HK-2 (cell line): ENCODE results near the gene TRAM2.

Experiments
- DNase-seq: peaks from one replicate; pipeline ENCODE4 v3.0.0-alpha.2; 2018; ENCODE audit not compliant: unreplicated experiment

TRAM2 gene

DNA sequence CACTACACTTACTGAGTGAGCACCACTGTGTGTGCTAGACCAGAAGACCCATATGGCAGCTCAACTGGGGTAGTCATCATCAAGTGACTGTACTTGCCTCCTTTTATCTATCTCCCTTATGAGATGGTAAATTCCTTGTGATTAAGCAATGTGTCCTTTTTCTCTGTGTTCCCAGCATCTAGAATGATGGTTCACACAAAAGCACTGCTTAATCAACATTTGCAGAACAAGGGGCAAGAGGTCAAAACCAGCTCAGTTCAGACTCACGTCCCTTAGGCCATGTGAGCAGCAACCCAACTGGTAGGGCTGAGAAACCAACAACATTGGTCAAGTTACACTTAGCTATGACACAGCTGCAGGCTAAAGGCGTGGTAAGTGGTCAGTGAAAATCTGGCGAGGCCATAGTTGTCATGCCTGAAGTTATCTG lies 10.0 kb downstream of the TRAM2 start:
- DNase-seq: peak; percentile 41

DNA sequence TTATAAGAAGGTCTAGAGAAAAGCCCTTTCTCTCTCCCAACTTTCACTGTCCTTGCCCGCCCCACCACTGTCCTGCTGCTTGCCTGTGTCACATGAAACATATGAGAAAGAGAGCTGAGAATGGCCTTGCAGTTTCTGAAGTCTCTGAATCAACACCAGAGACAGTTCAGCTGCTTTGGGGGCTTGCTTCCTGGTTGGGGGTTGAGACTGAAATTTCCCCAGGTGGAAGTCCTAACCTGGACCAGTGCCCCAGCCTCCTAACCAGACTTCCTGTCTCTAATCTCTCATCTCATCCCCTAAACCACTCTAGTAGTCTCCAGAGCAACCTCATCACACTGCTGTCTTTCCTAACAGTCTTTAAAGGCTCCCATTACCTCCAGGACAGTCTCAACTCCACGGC lies 10.7 kb downstream of the TRAM2 start:
- no peak for DNase-seq

DNA sequence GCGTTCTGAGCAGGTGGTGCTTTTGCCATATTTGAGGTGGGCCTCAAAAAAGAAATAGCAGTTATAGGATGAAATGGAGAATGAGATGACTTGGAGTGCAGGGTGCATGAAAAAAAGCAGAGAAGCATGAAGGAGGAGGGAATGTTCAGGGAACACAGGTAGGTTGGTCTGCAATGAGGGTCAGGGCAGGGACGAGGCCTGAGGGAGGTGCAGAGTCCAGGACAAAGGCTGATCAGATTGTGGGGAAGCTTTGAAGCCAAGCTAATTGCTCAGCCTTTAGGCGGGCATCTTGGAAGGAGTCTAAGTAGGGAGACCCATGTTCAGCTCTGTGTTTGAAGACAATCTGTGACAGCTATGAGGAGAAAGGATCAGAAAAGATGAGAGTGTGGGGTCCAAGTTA lies 12.0 kb downstream of the TRAM2 start:
- no peak for DNase-seq

DNA sequence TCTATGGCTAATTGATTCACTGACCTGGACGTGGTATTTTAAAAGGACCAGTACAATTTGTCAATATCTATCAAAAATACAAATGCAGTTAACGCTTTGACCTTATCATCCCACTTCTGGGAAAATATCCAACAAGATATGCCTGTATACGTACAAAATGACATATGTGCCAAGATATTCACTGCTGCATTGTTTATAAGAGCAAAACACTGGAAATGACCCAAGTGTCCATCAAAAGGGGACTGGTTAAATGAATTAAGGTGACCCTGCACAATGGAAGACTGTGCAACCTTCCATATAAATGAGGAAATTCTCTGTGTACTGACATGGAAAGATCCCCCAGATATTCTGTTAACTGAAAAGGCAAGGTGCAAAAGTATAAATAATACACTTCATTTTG lies 13.9 kb downstream of the TRAM2 start:
- DNase-seq: no peak

DNA sequence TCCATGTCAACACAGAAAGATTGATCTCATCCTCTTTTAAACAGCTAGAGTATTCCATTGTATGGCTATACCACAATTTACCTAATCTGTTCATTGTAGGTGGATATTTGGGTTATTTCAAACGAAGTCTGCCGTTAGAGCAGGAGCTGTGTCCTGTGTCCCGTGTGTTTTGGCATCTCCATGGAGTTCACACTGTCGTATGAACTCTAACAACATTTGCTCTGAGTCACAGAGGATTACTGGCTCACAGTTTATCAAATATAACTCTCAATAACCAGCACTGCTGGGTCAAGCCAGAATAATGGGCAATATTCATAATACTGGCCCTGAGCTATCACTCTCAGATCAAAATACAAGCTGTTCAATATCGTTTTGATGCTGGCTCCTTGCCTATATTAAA lies 16.4 kb downstream of the TRAM2 start:
- no peak for DNase-seq

DNA sequence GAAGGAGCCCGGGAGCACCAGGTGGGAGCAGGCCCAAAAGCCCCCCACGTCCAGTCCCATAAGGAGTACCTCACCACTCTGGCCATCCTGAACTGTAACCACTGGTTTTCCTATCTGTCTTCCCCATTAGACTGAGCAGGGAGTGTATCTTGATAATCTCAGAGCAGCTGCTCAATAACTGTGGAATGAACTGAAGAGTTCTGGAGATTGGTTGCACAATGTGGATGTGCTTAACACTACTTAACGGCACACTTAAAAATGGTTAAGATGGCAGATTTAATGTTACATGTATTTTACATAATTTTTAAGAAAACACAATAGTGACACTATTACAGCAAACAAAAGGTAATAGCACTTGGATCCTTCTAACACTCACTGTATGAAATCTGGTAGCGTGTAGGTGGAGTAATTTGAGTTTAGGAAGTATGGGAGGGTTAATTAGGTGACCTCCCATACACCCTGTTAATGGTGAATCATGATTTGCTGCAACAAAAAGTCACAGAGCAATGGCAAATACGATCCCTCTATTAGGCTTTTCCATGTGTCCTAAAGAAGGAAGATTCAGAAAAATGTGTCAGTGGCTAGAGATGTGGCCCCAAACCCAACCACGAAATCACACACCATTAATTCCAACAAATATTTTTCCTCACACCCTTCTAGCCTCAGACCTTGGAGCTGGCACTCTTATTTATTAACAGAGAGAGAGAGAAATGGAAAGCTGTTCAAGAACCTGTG lies 18.4 kb downstream of the TRAM2 start:
- DNase-seq: no peak

DNA sequence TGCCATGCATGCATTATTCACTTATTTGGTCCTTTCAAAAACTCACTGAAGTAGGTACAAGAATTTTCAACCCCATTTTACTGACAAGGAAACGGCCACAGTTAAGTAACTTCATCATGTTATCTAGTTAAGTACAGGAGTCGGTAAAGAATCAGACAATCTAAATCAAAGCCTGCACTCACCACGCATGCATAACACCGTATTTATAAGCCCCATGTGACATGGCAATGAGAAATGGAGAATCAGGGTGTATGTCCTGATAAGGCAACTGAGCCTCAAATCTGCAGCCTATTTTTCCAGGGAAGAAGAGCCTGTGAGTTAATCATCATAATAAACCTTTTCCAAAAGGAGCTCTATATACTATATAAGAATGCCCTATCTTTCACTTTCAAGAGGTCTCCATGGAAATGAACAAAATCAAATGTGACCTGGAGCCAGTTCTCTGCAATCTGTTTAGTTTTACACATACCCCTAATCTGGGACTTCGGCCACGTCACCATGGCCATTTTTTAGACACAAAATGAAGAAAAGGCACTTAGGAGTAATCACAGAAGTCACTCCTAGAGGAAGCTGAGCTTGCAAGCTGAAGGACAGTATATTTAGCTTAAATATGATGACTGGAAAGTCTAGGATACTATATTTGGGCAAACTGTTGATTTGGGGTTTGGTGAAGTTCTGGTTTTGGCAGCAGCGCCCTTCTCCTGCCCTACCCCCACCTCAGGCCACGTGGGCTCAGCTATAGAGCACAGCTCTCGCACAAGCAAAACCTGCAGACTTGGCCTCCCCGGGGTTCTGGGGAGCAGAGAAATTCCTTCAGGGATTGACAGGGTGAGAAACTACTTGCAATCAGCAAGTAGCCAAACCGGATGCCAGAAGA lies 19.2 kb downstream of the TRAM2 start:
- DNase-seq: no peak

DNA sequence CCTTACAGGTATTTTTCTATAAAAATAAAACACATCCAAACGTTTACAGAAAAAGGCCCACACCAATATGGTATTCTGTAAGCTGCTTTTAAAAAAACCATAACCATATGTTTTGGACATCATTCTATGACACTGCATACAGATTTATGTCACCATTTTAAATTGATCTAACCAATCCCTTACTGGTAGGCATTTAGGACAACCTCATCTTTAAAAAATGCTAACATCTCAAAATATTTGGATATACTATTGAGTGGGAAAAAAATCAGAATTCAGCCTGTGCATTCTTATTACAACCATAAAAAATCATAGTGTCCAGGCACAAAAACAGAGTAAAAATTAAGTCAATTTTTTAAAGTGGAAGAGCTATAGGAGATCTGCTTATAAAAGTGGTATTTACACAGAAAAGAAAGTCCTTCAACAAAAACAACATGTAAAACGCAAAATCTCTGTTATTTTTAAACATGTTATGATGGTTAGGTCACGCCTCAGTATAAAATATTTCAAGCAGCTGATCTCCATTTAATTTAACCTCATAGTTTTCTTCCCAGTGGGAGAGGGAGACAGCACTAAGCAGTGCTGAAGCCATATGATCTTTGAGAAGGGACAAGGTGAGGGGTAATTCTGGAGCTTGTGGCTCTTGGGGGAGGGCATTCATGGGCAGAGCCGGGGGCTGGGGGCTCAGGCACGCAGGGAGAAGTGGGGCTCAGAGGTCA lies 21.2 kb downstream of the TRAM2 start:
- no peak for DNase-seq

DNA sequence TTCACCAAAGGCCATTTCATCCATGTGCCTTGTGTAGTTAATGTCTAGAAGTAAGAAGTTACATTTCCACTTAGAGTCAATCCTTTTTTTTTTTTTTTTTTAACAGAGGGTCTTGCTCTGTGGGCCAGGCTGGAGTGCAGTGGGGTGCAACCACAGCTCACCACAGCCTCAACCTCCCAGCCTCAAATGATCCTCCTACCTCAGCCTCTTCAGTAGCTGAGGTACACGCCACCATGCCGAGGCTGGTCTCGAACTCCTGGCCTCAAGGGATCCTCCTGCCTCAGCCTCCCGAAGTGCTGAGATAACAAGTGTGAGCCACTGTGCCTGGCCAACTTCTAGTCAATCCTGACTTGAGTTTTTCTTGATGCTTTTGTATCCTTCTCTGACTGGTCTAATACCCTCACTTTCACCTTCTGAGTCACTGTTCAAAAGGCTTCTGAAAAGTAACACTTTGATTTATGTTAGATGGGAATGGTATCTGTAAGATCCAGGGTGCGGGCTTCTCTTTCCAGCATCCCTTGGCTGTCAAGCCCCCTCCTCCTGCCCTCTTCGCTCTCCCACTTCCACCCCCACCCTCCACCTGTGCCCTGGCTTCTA lies 22.1 kb downstream of the TRAM2 start:
- no peak for DNase-seq

DNA sequence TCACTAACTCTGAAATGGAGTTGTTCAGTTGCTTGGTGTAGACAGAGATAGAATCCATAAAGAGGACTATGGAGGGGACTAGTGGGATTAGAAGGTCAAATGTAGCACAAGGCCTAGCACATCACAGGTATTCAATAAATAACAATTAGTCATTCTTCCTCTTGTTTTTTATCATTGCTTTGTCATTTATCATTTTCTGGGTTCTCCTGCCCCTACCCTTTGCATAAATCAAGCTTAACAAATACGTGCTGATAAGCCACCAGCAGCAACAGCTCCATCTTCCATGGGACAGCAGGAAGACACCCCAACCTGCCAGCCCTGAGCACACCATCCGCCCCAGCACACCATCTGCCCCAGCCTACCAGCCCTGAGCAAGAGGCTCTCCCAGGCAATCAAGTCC lies 23.1 kb downstream of the TRAM2 start:
- no peak for DNase-seq

DNA sequence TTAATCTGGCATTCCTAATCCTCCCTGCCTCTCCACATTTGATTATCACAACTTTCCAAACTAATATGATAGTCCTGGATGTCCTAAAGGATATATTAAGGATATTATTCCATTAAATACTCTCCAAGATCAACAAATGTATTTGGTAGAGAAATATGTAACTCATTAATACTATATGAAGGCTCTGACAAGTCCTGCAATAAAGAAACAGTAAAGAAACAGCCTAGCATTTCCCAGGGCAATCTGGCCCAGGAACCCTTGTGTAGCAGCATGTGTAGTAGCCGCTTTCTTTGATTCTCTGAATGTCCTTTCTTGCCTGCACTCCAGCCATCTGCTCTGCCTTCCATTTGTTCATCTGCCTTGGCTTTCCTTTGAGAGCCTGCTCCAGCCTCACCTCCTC lies 23.7 kb downstream of the TRAM2 start:
- DNase-seq: no peak

DNA sequence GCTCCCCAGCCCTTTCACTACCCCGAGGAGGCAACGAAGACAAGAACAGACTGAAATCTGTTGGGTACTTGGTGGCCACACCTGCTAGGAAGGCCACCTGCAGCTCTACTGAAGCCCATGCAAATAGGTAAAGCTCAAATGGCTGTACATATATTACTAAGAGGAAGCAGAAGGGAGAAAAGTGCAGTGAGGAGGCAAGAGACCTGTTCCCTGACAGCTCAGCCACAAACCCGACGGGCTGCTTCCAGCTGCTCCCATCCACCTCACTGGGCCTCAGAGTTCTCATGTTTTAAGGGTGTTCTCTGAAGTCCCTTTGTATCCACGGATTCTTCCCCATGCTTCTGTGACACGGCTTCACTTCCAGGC lies 24.6 kb downstream of the TRAM2 start:
- DNase-seq: no peak

DNA sequence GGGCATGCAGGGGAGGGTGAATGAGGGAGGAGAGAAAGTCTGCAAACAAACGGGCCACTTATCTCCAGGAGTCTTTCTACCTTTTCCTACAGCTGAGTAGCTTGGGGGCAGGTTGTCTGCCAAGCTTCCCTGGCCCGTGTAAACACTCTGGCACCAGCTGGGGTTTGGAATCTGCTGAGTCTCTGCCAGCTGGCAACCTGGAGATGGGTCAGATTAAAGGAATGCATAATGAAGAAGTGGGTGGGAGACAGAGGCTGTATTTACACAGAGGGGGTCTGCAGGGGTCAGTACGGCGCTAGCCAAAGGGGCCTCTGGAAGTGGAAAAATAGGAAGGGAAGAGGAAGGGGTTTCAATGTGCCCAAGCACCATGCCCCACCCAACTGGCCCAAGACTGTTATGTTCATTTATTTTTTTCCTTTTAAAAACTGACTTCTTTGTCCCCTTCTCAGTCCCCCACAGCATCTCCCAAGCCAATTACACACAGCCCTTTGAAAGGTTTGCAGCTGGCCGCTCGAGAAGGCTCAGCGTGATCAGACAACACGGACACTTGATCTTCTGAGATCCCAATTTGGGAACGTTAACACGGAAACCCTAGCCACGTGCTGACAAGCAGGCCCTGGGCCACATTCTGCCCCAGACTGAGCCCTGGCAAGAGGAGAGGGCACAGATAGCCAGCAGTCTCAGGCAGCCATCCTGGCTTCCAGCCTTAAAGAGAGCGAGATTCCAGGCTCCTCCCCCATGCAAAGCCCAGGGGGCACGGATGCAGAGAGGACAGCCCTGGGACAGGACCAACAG lies 25.2 kb downstream of the TRAM2 start:
- DNase-seq: peak; percentile 49

DNA sequence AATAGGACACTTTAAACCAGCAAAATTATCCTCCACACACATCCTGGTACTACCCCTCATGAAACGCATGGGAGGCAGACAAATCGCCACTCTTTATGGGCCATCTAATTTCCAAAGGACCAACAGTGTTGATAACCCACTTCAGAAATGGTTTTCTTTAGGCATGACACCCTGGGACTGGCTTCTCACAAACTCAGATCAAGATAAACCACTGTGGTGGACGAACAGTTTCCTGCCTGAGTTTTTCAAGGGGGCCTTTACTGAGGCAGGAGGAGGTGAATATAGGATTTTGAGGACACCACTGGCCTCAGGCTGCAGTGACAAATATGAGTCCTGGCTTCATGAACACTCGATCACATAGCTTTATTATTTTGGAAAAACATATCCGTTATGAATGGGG lies 26.0 kb downstream of the TRAM2 start:
- DNase-seq: no peak

DNA sequence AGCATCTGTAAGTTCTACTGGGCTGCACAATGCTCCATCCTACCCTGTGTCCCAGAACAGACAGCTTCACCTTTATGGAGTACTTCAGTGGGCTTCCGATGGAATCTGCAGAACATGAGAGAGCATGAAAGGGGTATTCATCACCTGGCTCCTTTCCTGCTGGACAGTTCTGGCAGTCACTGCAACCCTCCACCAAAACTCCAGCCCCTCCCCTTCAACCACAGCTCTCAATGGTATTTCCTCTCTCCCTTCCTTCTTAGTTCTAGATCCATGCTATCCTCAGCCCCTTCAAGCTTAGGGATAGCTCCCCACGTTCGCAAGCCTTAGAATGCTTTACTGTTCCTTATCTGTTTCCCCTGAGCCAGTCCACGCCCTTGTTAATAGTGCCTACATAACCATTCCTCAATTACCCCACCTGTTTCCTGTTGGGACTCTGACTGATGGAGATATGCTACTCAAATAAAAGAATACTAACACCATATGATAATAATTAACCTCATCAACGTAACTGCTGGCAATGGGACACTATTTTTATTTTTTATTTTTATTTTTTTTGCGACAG lies 26.8 kb downstream of the TRAM2 start:
- DNase-seq: no peak

DNA sequence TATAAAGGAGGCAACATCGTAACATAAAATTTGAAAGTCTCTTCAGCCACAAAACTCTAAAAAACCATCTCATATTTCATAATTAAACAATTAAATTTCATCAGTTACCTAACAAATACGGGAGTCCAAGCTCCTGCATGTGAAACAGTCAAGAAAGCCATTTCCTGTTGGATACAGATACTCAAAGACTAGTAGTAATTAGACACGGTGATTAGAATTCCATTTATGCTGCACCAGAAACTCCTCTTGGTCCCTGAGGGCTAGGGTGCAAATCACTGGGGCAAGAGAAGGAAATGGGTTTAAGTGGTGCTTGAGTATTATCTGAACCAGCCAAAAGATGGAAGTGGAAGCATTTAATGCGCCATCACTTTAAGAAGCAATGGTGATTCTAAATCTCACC lies 27.4 kb downstream of the TRAM2 start:
- no peak for DNase-seq

DNA sequence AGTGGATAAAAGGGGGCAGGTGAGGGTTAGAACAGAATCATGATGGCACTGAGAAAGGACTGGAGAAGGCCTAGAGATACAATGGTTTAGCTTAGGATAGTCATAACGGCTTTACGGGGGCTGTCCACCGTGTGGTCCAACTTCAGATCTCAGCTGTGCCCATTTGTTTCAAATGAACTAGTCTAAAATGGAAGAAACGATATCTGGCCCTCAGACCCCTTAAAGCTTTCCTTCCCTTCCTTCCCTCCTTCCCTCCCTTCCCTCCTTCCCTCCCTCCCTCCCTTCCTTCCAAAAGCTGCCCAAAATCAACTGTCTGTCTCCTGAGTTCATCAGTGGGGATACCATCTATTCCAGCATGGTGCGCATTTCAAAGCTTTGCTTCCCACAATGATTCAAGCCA lies 27.9 kb downstream of the TRAM2 start:
- DNase-seq: no peak

DNA sequence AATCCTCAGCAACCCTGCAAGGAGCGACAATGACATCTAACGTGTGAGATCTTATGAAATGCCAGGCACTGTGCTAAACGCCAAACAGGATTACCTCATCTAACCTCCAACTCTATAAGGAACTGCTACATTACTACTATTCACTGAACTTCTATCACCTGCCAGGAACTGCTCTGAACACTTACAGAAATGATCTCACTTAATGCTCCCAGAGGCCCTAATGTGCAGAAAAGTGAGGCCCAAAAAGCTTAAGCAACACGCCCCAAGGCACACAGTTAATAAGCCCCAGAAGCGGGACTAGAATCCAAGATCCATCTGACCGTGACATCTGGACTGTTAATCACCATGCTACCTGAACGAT lies 28.5 kb downstream of the TRAM2 start:
- no peak for DNase-seq

DNA sequence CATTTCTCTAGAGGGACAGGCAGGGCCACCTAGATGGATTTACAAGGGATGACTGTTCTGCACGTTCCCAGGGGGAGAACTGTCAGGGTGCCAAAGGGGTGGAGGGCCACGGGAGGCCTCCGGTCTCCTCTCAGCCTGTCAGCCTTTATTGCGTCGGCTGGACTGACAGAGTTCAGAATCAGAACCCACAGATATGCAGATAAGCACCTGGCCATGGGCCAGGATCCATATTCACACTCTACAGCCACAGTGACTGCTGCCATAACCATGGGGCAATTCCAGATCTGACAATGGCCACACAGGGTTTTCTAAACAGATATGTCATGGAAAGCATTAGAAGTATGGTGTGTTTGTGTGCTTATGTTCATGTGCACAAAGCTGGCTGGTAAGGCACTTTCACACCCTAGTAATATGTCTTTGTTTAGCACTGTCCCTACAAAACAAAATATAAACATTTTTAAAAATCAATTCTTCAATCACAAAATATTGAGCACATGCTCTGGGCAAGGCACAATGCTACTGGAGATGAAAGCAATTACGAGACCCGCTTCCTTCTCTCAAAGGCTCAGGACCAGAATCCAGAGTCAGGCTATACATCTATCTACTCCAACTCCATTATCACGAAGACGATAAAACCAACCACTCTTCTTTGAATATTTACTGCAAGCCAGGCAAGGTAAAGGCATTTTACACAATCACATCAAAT lies 29.1 kb downstream of the TRAM2 start:
- DNase-seq: no peak

DNA sequence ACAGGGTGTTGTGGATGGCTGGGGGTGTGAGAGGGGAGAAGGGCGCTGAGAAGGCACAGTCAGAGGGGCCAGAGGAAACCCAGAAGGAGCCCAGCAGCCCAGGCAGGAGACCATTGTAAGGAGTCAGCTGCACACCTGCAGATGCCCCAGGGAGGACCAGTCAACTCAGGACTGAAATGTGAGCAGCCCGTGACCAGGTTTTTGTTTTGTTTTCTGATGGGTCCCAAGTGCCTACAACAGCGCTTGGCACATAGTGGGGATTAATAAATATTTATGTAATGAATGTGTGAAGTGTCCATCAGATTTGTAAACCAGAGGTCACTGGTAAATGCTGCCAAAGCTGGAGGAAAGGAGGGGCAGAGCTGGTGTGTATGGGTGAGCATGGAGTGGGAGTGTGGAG lies 30.2 kb downstream of the TRAM2 start:
- DNase-seq: no peak

DNA sequence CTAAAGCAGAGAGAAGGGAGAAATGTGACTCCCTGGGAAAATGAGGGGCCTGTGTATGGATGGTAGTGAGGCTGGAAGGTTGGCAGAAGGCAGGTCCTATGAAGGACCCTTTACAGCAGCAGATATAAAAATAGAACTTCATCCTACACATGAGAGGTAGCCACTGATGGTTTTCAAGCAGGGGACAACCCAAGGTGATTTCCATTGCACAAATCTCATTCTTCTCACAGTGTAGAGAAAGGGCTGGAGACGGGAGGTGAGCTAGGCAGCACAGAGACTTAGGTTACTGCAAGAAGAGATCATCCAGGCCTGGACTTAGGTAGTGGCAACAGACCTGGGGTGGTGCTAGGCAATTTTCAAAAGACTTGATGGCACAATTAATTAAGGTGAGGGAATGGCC lies 30.7 kb downstream of the TRAM2 start:
- no peak for DNase-seq
